GM12865 (cell line): ENCODE measurements around the gene ZBTB20.

Experiments used
- DNase-seq: peaks from one replicate; pipeline ENCODE4 v3.0.0; 2010; ENCODE audit warnings: low read depth
- H3K4me3 ChIP-seq: 2 replicates; pipeline ENCODE4 v1.5.1; 2011; ENCODE audit warnings: mild to moderate bottlenecking, low read depth, low read length, control low read depth
- TF ChIP-seq, protein P1 (sequence below): IDR thresholded peaks from 2 replicates; pipeline ENCODE4 v1.5.1; 2011; ENCODE audit warnings: low read length, control low read depth, low read depth, inconsistent platforms; ENCODE audit not compliant: insufficient read depth; ENCODE audit errors: missing control alignments

The ZBTB20 gene

DNA sequence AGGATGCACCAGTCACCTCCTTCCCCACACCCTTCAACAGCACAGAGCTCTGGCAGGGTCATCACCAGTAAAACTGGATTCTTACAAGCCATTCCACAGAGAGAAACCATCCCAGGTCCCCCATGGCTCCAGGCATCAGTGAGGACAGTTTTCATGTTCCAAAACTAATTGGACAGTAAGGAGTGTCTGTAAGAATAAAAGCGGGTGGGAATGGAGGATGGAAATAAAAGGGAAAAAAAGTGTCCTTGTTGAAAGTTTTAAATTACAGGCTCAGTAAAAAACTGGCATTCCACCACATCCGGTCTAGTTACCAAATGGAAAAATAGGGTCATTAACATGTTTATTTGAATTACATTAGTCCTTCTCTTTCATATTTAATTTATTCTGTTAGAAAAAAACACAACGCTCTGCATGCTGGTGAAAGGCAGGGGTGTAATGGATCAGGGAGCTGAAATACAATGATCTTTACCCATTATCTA, 735.9 kb downstream of the ZBTB20 start:
- DNase-seq: no peak
- TF ChIP-seq, protein P1, sequence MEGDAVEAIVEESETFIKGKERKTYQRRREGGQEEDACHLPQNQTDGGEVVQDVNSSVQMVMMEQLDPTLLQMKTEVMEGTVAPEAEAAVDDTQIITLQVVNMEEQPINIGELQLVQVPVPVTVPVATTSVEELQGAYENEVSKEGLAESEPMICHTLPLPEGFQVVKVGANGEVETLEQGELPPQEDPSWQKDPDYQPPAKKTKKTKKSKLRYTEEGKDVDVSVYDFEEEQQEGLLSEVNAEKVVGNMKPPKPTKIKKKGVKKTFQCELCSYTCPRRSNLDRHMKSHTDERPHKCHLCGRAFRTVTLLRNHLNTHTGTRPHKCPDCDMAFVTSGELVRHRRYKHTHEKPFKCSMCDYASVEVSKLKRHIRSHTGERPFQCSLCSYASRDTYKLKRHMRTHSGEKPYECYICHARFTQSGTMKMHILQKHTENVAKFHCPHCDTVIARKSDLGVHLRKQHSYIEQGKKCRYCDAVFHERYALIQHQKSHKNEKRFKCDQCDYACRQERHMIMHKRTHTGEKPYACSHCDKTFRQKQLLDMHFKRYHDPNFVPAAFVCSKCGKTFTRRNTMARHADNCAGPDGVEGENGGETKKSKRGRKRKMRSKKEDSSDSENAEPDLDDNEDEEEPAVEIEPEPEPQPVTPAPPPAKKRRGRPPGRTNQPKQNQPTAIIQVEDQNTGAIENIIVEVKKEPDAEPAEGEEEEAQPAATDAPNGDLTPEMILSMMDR: no peak
- H3K4me3 ChIP-seq: no peak overlapping the region

DNA sequence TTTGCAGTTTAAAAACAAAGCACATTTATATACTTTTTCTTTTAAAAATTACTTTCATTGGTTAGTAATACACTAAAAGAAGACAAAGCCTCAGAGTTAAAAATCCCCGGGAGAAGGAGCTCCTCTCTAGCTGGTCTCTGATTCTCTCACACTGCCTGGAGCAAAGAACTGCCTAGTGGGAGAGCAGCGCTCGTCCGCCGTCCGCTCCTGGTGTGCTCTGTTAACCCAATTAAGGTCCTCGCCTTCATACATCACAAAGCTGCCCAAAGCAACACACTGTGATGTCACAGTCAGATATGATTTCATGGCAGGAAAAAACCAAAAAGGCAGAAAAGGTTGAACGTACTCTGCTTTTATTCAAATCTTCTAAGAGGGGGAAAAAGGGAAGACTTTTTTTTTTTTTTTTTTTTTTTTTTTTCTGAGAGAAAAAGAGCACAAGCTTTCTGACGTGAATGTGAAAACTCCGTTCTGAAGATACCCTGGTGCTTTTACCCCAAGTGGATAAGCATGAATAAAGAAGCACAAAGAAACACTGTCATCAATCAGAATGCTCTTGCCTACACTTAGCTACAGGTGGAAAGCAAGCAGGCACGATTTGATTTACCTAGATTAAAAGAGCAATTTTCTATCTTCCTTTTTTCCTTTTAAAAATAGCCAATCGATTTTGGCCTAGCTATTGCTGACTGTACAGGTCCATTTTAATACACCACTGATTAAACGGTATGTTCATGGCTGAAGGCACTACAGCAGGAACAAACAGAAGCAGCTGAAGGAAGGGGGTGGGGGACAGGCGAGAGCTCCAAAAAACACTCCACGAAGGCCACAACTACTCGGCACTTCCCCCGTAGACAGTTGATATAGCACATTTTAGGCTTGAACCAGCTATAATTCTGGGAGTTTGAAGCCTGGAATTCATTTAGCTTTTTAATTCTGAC, 738.1 kb downstream of the ZBTB20 start:
- no peak overlapping the region for H3K4me3 ChIP-seq
- no peak for DNase-seq
- TF ChIP-seq, protein P1: no peak

DNA sequence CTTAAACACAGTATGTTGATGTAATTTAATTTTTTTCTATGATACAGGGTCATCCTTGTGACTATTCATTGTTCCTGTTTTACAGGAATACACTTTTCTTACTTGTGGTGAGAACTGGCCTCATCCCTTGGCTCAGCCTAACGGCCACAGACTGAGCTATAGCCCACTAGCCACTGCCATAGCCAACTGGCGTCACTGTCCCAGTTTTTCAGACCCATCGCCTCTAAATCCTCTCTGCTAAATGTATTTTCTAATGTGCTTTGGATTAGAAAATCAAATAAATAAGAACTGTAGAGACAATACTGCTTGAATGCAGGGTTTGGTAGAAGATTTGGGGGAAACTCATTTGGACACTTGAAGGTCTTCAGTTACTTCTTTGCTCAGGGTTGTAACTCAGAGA, 740.2 kb downstream of the ZBTB20 start:
- TF ChIP-seq, protein P1: no peak
- DNase-seq: no peak
- H3K4me3 ChIP-seq: no peak overlapping the region

- TF ChIP-seq, protein P1: no peak
- no peak for DNase-seq
- H3K4me3 ChIP-seq: no peak overlapping the region
Observed at GRCh38 chr3:114406286-114406685, 740.8 kb downstream of the ZBTB20 start.

GRCh38 chr3:114405202-114405990, 741.7 kb downstream of the ZBTB20 start:
- no peak overlapping the region for H3K4me3 ChIP-seq
- TF ChIP-seq, protein P1: no peak
- no peak for DNase-seq

- DNase-seq: no peak
- TF ChIP-seq, protein P1: no peak
- no peak overlapping the region for H3K4me3 ChIP-seq
Observed at GRCh38 chr3:114404590-114404989, 742.5 kb downstream of the ZBTB20 start.
